ENCODE measurements around the gene LITAFD. TPM values are rescaled to one million over a fixed set of nuclear protein-coding genes. Genes with fewer than 3 reads are reported as not detected.
"Not testable (repeated sequence)": the region's sequence is repeated elsewhere in the genome, so short reads cannot be mapped to it uniquely, and the experiment has no call there.

The LITAFD gene
- not detected in 2 replicates for total RNA-seq (2014; rRNA removed; shearing (Covaris generic))

GRCh38 chr16:8882041-8882617, at the start of gene LITAFD:
Gene LITAFD (plus strand): TSS chr16:8882351. CDS start chr16:8884356, 2,005 bp downstream.
- DNase-seq (ENCODE audit: low spot score), result no peak

GRCh38 chr16:8832717-8833105, 49.4 kb upstream of the LITAFD start:
- DNase-seq (ENCODE audit: low spot score), result no peak

- DNase-seq (ENCODE audit: low spot score), result not testable (repeated sequence)
Observed at GRCh38 chr16:8836797-8837196, 45.4 kb upstream of the LITAFD start.

- DNase-seq (ENCODE audit: low spot score), result not testable (repeated sequence)
Observed at GRCh38 chr16:8837594-8837993, 44.6 kb upstream of the LITAFD start.

GRCh38 chr16:8842016-8842415, 40.1 kb upstream of the LITAFD start:
- not testable (repeated sequence) for DNase-seq (ENCODE audit: low spot score)

GRCh38 chr16:8843296-8843695, 38.9 kb upstream of the LITAFD start:
- not testable (repeated sequence) for DNase-seq (ENCODE audit: low spot score)

GRCh38 chr16:8845699-8846298, 36.4 kb upstream of the LITAFD start:
- DNase-seq (ENCODE audit: low spot score), result no peak

GRCh38 chr16:8846401-8846932, 35.7 kb upstream of the LITAFD start:
- DNase-seq (ENCODE audit: low spot score), result no peak

- DNase-seq (ENCODE audit: low spot score), result no peak
Observed at GRCh38 chr16:8847145-8847544, 35.0 kb upstream of the LITAFD start.

- no peak for DNase-seq (ENCODE audit: low spot score)
Observed at GRCh38 chr16:8847623-8848022, 34.5 kb upstream of the LITAFD start.

- DNase-seq (ENCODE audit: low spot score), result no peak
Observed at GRCh38 chr16:8848231-8848938, 33.8 kb upstream of the LITAFD start.

GRCh38 chr16:8848939-8849391, 33.2 kb upstream of the LITAFD start:
- no peak for DNase-seq (ENCODE audit: low spot score)

- DNase-seq (ENCODE audit: low spot score), result no peak
Observed at GRCh38 chr16:8849411-8850011, 32.6 kb upstream of the LITAFD start.

- no peak for DNase-seq (ENCODE audit: low spot score)
Observed at GRCh38 chr16:8850279-8850885, 31.8 kb upstream of the LITAFD start.

GRCh38 chr16:8851761-8852403, 30.3 kb upstream of the LITAFD start:
- DNase-seq (ENCODE audit: low spot score), result no peak

- no peak for DNase-seq (ENCODE audit: low spot score)
Observed at GRCh38 chr16:8852534-8852933, 29.6 kb upstream of the LITAFD start.

GRCh38 chr16:8853150-8853549, 29.0 kb upstream of the LITAFD start:
- DNase-seq (ENCODE audit: low spot score), result no peak

- DNase-seq (ENCODE audit: low spot score), result no peak
Observed at GRCh38 chr16:8853611-8854010, 28.5 kb upstream of the LITAFD start.

- no peak for DNase-seq (ENCODE audit: low spot score)
Observed at GRCh38 chr16:8854298-8854948, 27.7 kb upstream of the LITAFD start.

- DNase-seq (ENCODE audit: low spot score), result no peak
Observed at GRCh38 chr16:8855051-8855786, 26.9 kb upstream of the LITAFD start.

All from HT-29 (cell line).